NCI-H2227 (cell line): ENCODE data around the gene SLC37A3.
"Not testable (repeated sequence)": the region's sequence is repeated elsewhere in the genome, so short reads cannot be mapped to it uniquely, and the experiment has no call there.

ENCODE experiments used
- DNase-seq: peaks from one replicate; lab custom pipeline; 2025; ENCODE audit not compliant: unreplicated experiment; lab: John Stamatoyannopoulos, UW

SLC37A3 gene

DNA sequence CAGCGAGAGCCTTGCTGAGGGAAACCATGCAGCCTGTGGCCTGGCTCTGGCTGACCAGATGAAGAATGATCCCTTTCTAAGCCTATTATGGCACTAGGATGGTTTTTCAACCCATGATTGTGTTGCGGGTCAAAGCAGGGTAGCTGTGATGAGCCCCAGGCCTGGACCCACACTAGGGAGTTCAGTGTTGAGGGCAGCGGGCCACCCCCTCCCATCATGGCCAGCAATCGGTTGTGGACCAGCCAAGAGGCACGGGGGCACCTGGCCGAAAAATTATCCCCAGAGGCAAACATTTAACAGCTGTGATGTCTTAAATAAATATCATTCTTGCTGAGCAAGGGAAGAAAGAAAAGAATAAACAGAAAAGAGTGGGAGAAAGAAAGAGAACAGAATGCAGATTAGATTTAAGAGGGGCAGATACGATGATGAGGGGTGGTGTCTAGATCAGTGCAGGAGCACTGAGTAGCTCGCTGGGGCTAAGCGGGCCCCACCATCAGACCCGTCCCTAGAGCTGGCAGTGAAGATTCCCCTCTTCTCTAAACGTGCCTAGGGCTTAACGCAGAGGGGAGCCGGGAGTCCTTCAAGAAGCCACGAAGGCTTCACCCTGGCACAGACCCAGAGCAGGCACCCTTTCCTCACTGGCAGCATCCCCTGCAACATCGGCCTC is 82.7 kb downstream of the SLC37A3 start:
- no peak for DNase-seq

DNA sequence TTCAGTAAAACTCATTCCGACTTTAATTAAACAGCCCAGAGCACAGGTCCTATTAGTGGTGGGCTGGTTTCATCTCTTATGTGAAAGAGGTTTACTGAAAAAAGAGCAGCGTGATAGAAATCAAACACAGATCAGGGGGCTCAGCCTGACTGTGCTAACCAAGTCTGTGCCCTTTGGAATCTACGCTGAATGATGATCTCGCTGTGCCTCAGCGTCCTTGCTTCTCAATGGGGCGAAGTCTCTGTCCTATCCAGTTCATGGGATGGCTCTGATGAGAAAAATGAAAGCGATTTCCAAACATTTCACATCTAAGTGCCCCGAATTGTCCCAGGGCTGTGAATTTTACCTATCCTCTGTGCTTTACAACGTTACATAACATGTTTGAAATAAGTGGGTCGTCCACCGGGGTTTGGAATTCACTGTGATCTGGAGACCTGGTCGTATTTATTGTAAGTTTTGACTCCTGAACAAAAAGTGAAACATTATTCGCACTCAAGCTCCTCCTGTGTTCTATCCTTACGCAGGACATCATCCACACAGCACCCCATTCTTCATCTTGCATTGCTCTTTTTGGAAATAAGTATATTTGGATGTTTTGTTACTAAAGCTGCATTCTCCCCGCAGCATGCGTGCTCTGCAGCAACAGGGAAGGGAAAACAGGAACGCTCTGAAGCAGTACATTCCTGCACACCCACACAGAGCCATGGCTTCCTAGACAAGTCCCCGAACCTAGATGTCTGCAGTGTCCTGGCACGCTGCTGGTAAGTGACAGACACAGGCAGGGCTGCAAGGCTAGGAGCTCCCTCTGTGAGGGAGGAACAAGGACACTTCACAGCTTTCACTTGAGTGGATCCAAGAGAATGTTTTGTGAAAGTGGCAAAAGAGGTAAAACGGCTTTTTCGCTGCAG is 83.5 kb downstream of the SLC37A3 start:
- no peak for DNase-seq

DNA sequence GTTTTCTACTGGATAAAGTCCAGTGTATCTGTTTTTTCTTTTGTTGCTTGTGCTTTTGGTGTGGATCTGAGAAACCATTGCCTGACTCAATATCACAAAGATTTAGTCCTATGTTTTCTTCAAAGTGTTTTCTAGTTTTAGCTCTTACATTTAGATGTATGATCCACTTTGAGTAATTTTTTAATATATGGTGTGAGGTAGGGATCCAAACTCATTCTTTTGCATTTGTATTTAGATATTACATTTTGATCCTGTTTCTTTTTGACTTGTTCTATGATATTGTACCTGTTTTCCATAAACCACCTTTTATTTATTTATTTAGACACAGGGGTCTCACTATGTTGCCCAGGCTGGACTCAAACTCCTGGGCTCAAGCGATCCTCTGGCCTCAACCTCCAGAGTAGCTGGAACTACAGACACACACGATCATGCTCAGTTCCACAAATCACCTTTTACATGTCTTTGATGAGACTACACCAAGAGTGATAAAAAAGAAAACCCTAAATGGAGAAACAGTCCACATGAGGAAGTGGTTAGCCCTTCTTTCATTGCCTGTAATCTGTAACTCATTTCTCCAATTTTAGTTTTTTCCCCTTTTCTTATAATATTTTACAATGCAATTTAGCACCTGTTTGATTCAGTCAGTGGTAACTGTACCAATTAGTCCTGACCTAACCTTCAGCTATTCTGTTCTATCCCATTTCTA is 86.0 kb downstream of the SLC37A3 start:
- DNase-seq = no peak

DNA sequence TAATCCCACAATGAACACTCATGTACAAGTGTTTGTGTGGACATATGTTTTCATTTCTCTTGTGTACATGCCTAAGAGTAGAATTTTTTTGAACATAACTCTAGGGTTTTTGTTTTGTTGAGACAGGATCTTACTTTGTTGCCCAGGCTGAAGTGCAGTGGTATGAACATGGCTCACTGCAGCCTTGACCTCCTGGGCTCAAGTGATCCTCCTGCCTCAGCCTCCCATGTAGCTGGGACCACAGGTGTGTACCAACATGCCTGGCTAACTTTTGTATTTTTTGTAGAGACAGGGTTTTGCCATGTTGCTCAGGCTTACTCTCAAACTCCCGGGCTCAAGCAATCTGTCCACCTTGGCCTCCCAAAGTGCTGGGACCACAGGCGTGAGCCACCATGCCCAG is 87.2 kb downstream of the SLC37A3 start:
- DNase-seq = not testable (repeated sequence)

DNA sequence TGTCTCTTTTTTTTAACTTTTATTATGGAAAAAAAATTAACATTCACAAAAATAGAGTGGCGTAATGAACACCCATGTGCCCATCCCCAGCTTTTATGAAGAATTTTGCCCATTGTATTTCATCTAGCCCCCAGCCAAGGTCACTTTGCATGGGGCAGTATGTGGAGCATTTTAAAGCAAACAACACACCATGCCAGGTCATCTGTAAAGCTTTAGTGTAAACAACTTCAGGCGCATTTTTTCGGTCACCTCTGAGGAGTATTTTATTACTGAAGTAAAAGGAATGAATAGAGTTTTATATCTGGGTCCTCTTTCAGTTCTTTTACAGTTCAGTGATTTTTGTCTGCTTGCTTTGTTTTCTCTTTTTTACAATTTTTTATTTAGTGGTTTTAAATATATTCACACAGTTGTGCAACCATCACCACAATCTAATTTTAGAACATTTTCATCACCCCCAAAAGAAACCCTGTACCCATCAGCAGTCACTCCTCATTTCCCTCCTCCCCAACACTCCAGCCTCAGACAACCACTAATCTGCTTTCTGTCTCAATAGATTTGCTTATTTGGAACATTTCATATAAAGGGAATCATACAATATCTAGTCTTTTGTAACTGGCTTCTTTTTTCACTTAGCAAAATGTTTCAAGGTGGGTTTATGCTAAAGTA is 87.9 kb downstream of the SLC37A3 start:
- no peak for DNase-seq

DNA sequence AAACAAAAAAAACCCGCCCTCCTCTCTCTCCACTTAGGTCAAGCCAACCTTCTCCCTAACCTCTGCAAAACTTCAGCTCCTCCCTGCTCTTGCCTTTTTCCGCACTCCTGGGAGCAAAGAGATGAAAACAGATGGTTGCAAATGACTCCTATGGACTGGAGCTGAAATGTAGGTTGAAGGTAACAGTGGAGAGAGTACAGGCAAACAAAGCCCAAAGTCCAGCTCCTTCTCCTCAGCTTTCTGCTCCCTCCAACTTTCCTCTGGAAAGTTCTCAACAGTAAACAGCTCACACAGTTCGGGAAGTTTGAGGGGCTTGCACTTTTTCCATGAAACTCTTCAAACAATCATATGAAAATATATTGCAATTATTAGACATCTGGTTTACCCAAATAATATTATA is 90.3 kb downstream of the SLC37A3 start:
- DNase-seq = no peak

DNA sequence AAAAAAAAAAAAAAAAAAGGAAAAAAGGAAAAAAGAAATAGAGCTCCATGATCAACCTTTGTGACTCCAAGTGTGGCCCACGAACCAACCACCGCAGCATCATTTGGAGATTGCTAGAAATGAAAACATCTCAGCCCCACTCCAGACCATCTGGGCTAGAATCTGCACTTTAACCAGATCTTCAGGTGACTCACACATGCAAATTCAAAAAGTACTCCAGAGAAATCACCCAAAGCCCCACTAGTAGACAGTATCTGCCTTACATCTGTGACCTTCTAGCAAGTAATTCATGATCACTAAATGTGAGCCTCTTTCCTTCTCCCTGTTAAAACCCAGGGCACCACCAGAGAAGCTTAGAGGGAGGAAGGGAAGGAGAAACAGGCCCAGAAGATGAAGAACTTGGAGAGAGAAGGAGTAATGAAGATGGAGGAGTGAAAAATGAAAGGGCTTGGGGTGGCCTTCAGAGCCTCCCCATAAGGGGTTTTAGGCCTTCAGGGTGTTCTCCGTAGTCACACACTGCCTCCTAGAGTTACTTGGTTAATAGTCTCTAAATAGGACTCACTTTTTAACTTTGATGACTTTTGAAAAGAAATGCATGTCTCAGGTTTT is 94.0 kb downstream of the SLC37A3 start:
- no peak for DNase-seq

DNA sequence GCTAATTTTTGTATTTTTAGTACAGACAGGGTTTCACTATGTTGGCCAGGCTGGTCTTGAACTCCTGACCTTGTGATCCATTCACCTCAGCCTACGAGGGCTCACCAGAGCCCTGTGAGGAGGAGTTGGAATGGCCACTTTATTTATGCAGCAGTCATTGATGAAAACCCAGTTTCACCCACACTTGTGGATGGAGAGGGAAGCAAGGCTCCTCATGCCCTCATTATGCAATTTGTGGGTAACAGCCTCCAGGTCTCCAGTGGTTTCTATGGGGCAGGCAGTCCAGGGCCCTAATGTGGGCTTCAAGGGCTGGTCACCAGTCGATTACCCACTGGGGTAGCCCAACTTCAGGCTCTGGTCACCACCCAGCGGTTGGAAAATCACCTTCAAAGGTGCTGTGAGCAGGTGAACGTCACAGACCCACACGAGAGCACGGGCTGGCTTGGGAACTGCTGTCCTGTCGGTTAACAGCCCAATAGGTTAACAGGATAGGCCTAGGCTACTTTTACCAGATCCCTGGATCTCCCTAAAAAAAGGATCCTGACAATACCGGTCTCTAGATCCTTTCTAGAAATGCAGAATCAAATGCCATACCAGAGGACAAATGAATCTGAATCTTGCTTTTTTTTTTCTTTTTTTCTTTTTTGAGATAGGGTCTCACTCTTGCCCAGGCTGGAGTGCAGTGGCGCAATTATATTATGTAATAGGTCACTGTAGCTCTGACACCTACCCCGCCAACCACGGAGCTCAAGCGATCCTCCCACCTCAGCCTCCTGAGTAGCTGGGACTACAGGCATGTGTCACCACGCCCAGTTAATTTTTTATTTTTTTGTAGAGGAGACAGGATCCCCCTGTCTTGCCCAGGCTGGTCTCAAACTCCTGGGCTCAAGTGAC is 97.8 kb downstream of the SLC37A3 start:
- DNase-seq = no peak

DNA sequence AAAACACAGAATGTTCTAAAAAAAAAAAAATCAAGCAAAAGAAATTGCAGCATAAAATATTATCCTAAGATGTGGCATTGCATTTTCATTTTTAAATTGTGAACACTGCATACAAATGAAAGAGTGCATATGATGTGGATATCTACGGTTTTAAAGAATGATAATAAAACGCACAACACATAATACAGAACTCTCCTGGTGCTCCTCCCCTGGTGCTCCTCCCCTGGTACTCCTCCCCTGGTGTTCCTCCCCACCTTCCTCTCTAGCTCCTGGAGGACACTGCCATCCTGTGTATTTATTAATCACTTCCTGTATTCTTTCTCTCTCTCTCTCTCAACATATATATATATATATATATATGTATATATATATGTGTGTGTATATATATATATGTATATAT is 100.1 kb downstream of the SLC37A3 start:
- DNase-seq = no peak

DNA sequence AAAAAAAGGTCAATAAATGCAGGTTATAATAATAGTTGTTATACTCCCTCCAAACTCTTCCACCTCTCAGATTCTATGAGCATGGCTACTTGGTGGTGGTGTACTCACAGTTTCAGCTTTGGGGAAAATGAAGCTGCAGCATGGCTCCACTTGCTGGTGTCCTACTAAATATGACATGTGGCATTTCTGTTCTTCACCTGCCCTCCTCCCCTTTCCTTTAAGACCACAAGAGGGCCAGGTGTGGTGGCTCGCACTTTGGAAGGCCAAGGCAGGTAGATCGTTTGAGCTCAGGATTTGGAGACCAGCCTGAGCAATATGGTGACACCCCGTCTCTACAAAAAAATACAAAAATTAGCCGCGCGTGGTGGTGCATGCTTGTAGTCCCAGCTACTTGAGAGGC is 101.1 kb downstream of the SLC37A3 start:
- no peak for DNase-seq

DNA sequence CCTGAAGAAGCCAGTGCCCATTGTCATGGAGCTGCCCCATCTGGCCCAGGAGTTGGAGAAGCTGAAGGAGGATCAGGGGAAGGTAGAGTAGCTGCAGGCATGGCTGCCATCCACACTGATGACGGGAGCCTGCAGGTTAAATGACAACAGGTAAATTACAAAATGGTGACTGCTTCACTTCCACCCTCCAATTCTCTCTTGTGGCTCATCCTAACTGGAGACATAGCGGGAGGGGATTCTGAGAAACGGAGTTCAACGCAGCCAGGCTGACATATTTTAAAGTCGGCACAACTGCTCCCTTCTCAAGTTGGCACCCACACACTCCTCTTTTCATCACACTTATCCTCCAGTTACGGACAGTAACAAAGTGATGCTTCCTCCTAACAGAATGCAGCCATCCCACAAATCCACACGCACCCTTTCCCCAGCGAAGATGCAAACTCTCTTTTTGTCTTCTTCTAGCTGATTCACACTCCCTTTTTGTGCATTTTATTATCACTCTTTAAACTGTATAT is 103.0 kb downstream of the SLC37A3 start:
- no peak for DNase-seq

DNA sequence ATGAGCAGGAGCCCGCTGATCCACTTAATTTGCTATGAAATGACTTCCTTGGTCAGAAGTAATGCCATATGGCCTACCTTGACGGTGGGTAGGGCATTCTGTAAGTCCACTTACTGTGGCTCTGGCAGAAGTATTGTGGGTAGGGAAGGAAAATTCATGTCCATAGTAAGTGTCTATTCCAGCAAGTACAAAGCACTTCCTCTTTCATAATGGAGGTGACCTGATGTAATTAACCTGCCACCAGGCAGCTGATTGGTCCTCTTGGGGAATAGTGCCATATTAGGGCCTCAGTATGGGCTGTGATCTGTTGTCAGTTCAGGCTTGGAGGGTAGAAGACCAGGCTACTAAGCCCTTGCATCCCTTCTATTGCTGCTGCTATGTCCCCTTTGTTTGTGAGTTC is 103.9 kb downstream of the SLC37A3 start:
- no peak for DNase-seq

DNA sequence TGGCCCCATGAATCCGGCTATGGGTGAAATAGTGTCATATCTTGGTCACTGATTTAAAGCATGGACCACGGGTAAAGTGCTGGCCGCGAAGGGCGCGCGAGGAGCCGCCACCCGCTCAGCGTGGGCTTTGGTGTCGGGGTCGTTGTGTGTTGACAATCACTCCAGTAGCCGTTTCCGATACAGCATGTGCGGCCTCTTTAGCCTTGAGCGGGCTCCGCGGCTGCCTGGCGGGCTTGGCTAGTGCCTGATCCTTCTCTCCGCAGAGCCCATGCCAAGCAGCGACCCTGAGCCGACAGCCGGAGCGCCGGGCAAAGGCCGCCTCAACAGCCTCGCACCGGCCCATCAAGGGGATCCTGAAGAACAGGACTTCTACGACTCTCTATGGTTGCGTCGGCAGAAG is 105.9 kb downstream of the SLC37A3 start:
- no peak for DNase-seq

DNA sequence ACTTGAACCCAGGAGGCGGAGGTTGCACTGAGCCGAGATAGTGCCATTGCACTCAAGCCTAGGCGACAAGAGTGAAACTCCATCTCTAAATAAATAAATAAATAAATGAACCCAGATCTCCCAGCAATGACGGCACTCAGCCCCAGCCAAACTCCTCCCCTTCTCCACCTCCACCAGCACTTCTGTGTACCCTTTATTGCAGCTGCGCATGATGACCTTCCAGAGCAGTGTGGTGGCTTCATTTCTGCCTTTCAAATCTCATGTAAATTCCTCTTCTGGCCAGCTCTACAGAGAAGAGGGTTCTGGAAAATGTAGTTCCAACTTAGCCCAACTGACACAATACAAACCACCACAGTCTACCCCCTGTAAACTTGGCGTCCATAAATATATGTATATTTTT is 108.5 kb downstream of the SLC37A3 start:
- no peak for DNase-seq

DNA sequence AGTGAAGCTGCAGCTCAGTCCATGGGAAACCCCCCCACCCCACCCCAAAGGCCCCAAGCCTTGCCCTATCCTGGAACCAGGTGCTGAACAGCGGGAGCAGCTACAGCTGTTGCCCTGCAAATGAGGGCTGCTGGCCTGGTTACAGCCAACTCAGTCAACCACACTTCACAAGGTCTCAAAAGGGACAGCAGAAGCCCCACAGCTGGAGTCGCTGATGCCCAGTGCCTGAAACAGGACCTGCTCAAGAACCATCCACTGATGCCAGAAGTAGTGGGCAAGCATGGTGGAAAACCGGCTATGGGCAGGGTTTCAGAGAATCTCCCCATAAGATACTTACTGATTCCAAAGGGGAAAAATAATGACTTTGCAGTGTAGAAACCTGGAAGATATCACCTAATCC is 110.3 kb downstream of the SLC37A3 start:
- DNase-seq = no peak

DNA sequence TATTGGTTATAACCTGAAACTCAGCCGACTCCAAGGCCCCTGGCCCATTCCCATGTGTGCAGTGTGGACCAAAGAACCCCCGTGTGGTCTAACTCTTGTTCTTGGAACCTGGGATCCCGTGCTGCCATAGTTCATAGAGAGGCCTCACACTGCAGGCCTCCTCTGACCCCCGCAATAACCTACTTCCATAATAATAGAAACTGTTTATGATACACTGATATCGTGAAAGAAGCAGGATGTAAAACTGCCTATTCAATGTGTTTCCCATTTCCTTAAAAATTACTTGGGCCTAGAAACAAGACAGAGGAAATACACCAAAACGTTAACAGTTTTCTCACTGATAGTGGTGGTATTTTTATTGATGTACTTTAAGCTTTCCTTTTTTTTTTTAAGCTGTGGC is 112.4 kb downstream of the SLC37A3 start:
- DNase-seq = no peak

DNA sequence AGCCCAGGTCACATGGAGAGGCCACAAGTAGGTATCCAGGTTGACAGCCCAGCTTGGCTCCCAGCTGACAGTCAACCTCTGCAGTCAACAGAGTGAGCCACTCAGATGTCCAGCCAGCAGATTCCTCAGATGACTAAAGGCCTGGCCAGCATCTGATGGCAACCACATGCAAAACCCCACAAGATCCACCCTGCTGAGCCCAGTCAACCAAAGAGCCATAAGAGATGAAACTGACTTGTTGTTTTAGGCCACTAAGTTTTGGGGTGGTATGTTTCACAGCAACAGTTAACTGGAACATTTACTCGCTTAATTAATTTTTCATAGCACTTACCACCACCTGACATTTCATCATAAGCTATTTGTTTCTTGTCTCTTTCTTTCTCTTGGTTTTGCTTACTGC is 114.3 kb downstream of the SLC37A3 start:
- DNase-seq = no peak
